ENCODE measurements around the gene IGFBP3.
"Not testable (repeated sequence)": the region's sequence is repeated elsewhere in the genome, so short reads cannot be mapped to it uniquely, and the experiment has no call there.

IGFBP3 gene

GRCh38 chr7:45940939-45941338 is 19.9 kb upstream of the IGFBP3 start:
- no peaks in the 10 kb centered on the region for H3K36me3 ChIP-seq
- no peak overlapping the region for H3K4me3 ChIP-seq (ENCODE audit: low read depth in 1 of 2, low read length in 1 of 2)
- H3K4me1 ChIP-seq (ENCODE audit: control insufficient read depth in 1 of 2, insufficient read depth in 1 of 2, low read depth in 1 of 2, low read length in 1 of 2), result peaks cover 3 to 5% of the 10 kb centered on the region in 2 experiments
- H3K27ac ChIP-seq, result no peak overlapping the region
- H3K27me3 ChIP-seq, result peaks cover 7% of the 10 kb centered on the region
- no peaks in the 10 kb centered on the region for H3K9me3 ChIP-seq
- TF ChIP-seq CTCF (IDR thresholded peaks at IDR 0.05), result no peak

GRCh38 chr7:45940237-45940781 is 19.2 kb upstream of the IGFBP3 start:
- H3K27me3 ChIP-seq; H3K27ac ChIP-seq; H3K4me3 ChIP-seq (ENCODE audit: low read depth in 1 of 2, low read length in 1 of 2); H3K36me3 ChIP-seq; H3K4me1 ChIP-seq (ENCODE audit: control insufficient read depth in 1 of 2, insufficient read depth in 1 of 2, low read depth in 1 of 2, low read length in 1 of 2); H3K9me3 ChIP-seq: not testable (repeated sequence)

DNA sequence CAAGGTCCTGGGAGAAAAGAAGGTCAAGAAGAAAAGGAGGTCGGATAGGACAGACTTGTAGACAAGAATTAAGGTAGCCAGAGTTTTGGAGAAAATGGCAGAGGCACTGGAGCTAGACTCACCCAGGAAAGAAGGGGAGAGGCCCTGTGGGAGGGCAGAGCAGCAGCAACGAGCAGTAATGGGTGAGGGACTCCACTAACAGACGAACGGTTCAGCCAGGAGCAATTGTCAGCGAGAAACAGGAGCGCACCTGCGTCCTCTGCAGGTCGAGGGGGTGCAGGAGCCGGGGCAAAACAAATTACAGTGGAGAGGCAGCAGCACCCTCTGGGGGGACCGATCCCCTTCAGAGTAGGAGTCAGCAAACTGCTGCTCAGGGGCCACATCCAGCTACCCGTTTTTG is 18.5 kb upstream of the IGFBP3 start:
- Histone ChIP-seq H3K4me1 (ENCODE audit: control insufficient read depth in 1 of 2, insufficient read depth in 1 of 2, low read depth in 1 of 2, low read length in 1 of 2) (peaks cover 3 to 5% of the 10 kb centered on the region in 2 experiments), H3K27ac (no peak overlapping the region), H3K36me3 (no peaks in the 10 kb centered on the region), H3K27me3 (peaks cover 7% of the 10 kb centered on the region), H3K4me3 (ENCODE audit: low read depth in 1 of 2, low read length in 1 of 2) (no peak overlapping the region), H3K9me3 (no peaks in the 10 kb centered on the region)
- TF ChIP-seq CTCF (IDR thresholded peaks at IDR 0.05), result no peak

GRCh38 chr7:45938626-45939302 is 17.7 kb upstream of the IGFBP3 start:
- H3K27me3 ChIP-seq, result peaks cover 7% of the 10 kb centered on the region
- no peaks in the 10 kb centered on the region for H3K9me3 ChIP-seq
- H3K4me1 ChIP-seq (ENCODE audit: control insufficient read depth in 1 of 2, insufficient read depth in 1 of 2, low read depth in 1 of 2, low read length in 1 of 2), result peaks cover 3 to 5% of the 10 kb centered on the region in 2 experiments
- H3K4me3 ChIP-seq (ENCODE audit: low read depth in 1 of 2, low read length in 1 of 2), result no peak overlapping the region
- H3K27ac ChIP-seq, result no peak overlapping the region
- no peak for TF ChIP-seq CTCF (IDR thresholded peaks at IDR 0.05)
- no peaks in the 10 kb centered on the region for H3K36me3 ChIP-seq

GRCh38 chr7:45937862-45938261 is 16.8 kb upstream of the IGFBP3 start:
- H3K36me3 ChIP-seq, result no peaks in the 10 kb centered on the region

More at GRCh38 chr7:45937862-45938261, 16.8 kb upstream of the IGFBP3 start:
- peaks cover 7% of the 10 kb centered on the region for H3K27me3 ChIP-seq
- H3K27ac ChIP-seq, result no peak overlapping the region
- TF ChIP-seq CTCF (IDR thresholded peaks at IDR 0.05), result no peak
- H3K4me3 ChIP-seq (ENCODE audit: low read depth in 1 of 2, low read length in 1 of 2), result no peak overlapping the region
- H3K4me1 ChIP-seq (ENCODE audit: control insufficient read depth in 1 of 2, insufficient read depth in 1 of 2, low read depth in 1 of 2, low read length in 1 of 2), result peaks cover 3 to 5% of the 10 kb centered on the region in 2 experiments
- H3K9me3 ChIP-seq, result no peaks in the 10 kb centered on the region
